PC-9 (cell line): ENCODE measurements around the gene RAB3IL1.

Experiments
- CTCF ChIP-seq: fragments of 200-600 bp; sonication (generic); conservative IDR thresholded peaks from 2 replicates; pipeline ENCODE4 v1.6.1; 2017; ENCODE audit warnings: mixed run types, antibody characterized with exemption, mild to moderate bottlenecking, moderate library complexity
- EZH2 ChIP-seq: fragments of 200-600 bp; sonication (generic); IDR thresholded peaks from 2 replicates; pipeline ENCODE4 v1.8.0; 2017; ENCODE audit warnings: antibody characterized with exemption, low read depth

- TF ChIP-seq CTCF (peak; percentile 32; the same call in 1 of the 2 replicates), EZH2 (no peak)
Observed at GRCh38 chr11:61890529-61891330, 26.6 kb downstream of the RAB3IL1 start.
